Mesenchymal stem cell (in vitro differentiated cells and primary cell): ENCODE data around the gene CD34.
"Not testable (repeated sequence)": the region's sequence is repeated elsewhere in the genome, so short reads cannot be mapped to it uniquely, and the experiment has no call there.

Experiments
- DNase-seq: peaks from one replicate; pipeline ENCODE4 v3.0.0-alpha.2; 2013
- H2AFZ ChIP-seq: one replicate; pipeline ENCODE4 v1.6.1; 2013; ENCODE audit warnings: low read depth, mild to moderate bottlenecking, control low read depth, inconsistent platforms, low read length, moderate library complexity
- H2AK5ac ChIP-seq: 2 replicates; pipeline ENCODE4 v1.6.1; 2013; ENCODE audit warnings: low read length, moderate library complexity, mild to moderate bottlenecking, inconsistent platforms; ENCODE audit not compliant: severe bottlenecking
- H2BK120ac ChIP-seq: one replicate; pipeline ENCODE4 v1.6.1; 2013; ENCODE audit warnings: low read depth, mild to moderate bottlenecking, inconsistent platforms, low read length, moderate library complexity
- H2BK12ac ChIP-seq, 2 experiments: one replicate each; pipeline ENCODE4 v1.6.1; 2013; ENCODE audit warnings: inconsistent platforms in 2 of 2, low read length in 2 of 2, mild to moderate bottlenecking in 2 of 2, moderate library complexity in 2 of 2, control low read depth in 1 of 2
- H2BK15ac ChIP-seq: one replicate; pipeline ENCODE4 v1.6.1; 2013; ENCODE audit warnings: mild to moderate bottlenecking, low read depth, inconsistent platforms; ENCODE audit not compliant: poor library complexity, severe bottlenecking
- H2BK5ac ChIP-seq: 2 replicates; pipeline ENCODE4 v1.6.1; 2013; ENCODE audit warnings: low read depth, mild to moderate bottlenecking, low read length, control low read depth, inconsistent platforms; ENCODE audit not compliant: poor library complexity, severe bottlenecking
- H3K14ac ChIP-seq, 2 experiments: one replicate each; pipeline ENCODE4 v1.6.1; 2013; ENCODE audit warnings: inconsistent platforms in 2 of 2, low read length in 2 of 2, control low read depth in 1 of 2, mild to moderate bottlenecking in 1 of 2, moderate library complexity in 1 of 2
- H3K18ac ChIP-seq, 2 experiments: one replicate each; pipeline ENCODE4 v1.6.1; 2013; ENCODE audit warnings: inconsistent platforms in 2 of 2, low read length in 2 of 2, control low read depth in 1 of 2, low read depth in 1 of 2, mild to moderate bottlenecking in 1 of 2
- H3K23ac ChIP-seq, 2 experiments: one replicate each; pipeline ENCODE4 v1.6.1; 2013; ENCODE audit warnings: inconsistent platforms in 2 of 2, low read length in 2 of 2, mild to moderate bottlenecking in 2 of 2, moderate library complexity in 2 of 2, control low read depth in 1 of 2
- H3K27ac ChIP-seq: 2 replicates; pipeline ENCODE4 v1.5.1; 2013; ENCODE audit warnings: mild to moderate bottlenecking, moderate library complexity, low read length, control low read depth, inconsistent platforms; ENCODE audit not compliant: poor library complexity, severe bottlenecking
- H3K27me3 ChIP-seq, 2 experiments: 2 replicates each; pipeline versions ENCODE4 v1.6.1 to v1.7.0; 2013; ENCODE audit warnings: low read length in 2 of 2, mild to moderate bottlenecking in 2 of 2, moderate library complexity in 2 of 2, control low read depth in 1 of 2, inconsistent platforms in 1 of 2; ENCODE audit not compliant: control insufficient read depth in 1 of 2, insufficient read depth in 1 of 2
- H3K36me3 ChIP-seq, 2 experiments: 2 replicates each; pipeline versions ENCODE4 v1.6.1 to v1.7.0; 2013; ENCODE audit warnings: low read length in 2 of 2, control low read depth in 1 of 2, inconsistent platforms in 1 of 2, low read depth in 1 of 2, mild to moderate bottlenecking in 1 of 2; ENCODE audit not compliant: insufficient read depth in 2 of 2, control insufficient read depth in 1 of 2
- H3K4ac ChIP-seq, 2 experiments: one replicate each; pipeline ENCODE4 v1.6.1; 2013; ENCODE audit warnings: inconsistent platforms in 2 of 2, low read length in 2 of 2, mild to moderate bottlenecking in 2 of 2, moderate library complexity in 2 of 2, control low read depth in 1 of 2, low read depth in 1 of 2
- H3K4me1 ChIP-seq: 2 replicates; pipeline ENCODE4 v1.6.1; 2013; ENCODE audit warnings: low read depth, low read length, control low read depth; ENCODE audit not compliant: control insufficient read depth, insufficient read depth
- H3K4me2 ChIP-seq: 2 replicates; pipeline ENCODE4 v1.6.1; 2013; ENCODE audit warnings: low read length, mild to moderate bottlenecking, inconsistent platforms; ENCODE audit not compliant: poor library complexity, severe bottlenecking
- H3K4me3 ChIP-seq, 2 experiments: 2 replicates each; pipeline versions ENCODE4 v1.5.1 to v1.7.0; 2013; ENCODE audit warnings: low read length in 2 of 2, mild to moderate bottlenecking in 2 of 2, control low read depth in 1 of 2, low read depth in 1 of 2; ENCODE audit not compliant: insufficient read depth in 1 of 2
- H3K79me1 ChIP-seq: replicated peaks from 2 replicates; pipeline ENCODE4 v1.6.1; 2013; ENCODE audit warnings: mild to moderate bottlenecking, control low read depth, low read length, inconsistent platforms; ENCODE audit not compliant: poor library complexity, severe bottlenecking
- H3K9ac ChIP-seq: 2 replicates; pipeline ENCODE4 v1.7.0; 2013; ENCODE audit warnings: mild to moderate bottlenecking, low read length, moderate library complexity
- H3K9me3 ChIP-seq: 2 replicates; pipeline ENCODE4 v1.7.0; 2013; ENCODE audit warnings: mild to moderate bottlenecking, low read length; ENCODE audit not compliant: control insufficient read depth
- H4K8ac ChIP-seq: one replicate; pipeline ENCODE4 v1.6.1; 2013; ENCODE audit warnings: inconsistent platforms, mild to moderate bottlenecking, low read length, moderate library complexity
- H4K91ac ChIP-seq: one replicate; pipeline ENCODE4 v1.6.1; 2013; ENCODE audit warnings: mild to moderate bottlenecking, low read length, inconsistent platforms
- WGBS: methylation state at CpG from one replicate; pipeline ENCODE4 v1.1.7; 2013; ENCODE audit warnings: mixed read lengths; 5-methylcytosine and 5-hydroxymethylcytosine counted together

CD34 gene

GRCh38 chr1:207878939-207879338 lies 32.0 kb downstream of the CD34 start:
- peaks cover under 1 to 3% of the 10 kb centered on the region in 2 experiments for H3K27me3 ChIP-seq
- peaks cover 1% of the 10 kb centered on the region for H3K4me1 ChIP-seq
- WGBS: 97% methylated on average over 1 of the region's 1 CpG

GRCh38 chr1:207877914-207878313 lies 33.0 kb downstream of the CD34 start:
- not testable (repeated sequence) for H2BK120ac ChIP-seq, H3K4me1 ChIP-seq, H2AFZ ChIP-seq, H4K8ac ChIP-seq, H3K4me2 ChIP-seq, H4K91ac ChIP-seq, H3K36me3 ChIP-seq, H3K14ac ChIP-seq, H2AK5ac ChIP-seq, H2BK15ac ChIP-seq, H2BK12ac ChIP-seq, H3K4ac ChIP-seq, DNase-seq, H3K27me3 ChIP-seq, H2BK5ac ChIP-seq, H3K18ac ChIP-seq, H3K9me3 ChIP-seq, H3K79me1 ChIP-seq, H3K4me3 ChIP-seq, H3K27ac ChIP-seq, H3K9ac ChIP-seq, H3K23ac ChIP-seq
- 84% methylated on average over 3 of the region's 5 CpGs for whole genome bisulfite sequencing

More at GRCh38 chr1:207878939-207879338, 32.0 kb downstream of the CD34 start:
- no peak overlapping the region for H2AK5ac ChIP-seq
- no peak overlapping the region for H2BK5ac ChIP-seq
- no peak overlapping the region for H3K27ac ChIP-seq
- H2AFZ ChIP-seq: no peak overlapping the region
- H4K91ac ChIP-seq: no peak overlapping the region
- H3K23ac ChIP-seq: no peak overlapping the region
- H3K9me3 ChIP-seq: no peaks in the 10 kb centered on the region
- H4K8ac ChIP-seq: no peak overlapping the region
- no peak overlapping the region for H3K4ac ChIP-seq
- no peak overlapping the region for H2BK120ac ChIP-seq
- no peaks in the 10 kb centered on the region for H3K36me3 ChIP-seq
- no peak overlapping the region for H3K4me3 ChIP-seq
- no peaks in the 10 kb centered on the region for H3K79me1 ChIP-seq
- no peak overlapping the region for H3K9ac ChIP-seq
- H2BK15ac ChIP-seq: no peak overlapping the region
- H3K4me2 ChIP-seq: no peak overlapping the region
- no peak overlapping the region for H3K14ac ChIP-seq
- H2BK12ac ChIP-seq: no peak overlapping the region
- no peak for DNase-seq
- no peak overlapping the region for H3K18ac ChIP-seq

GRCh38 chr1:207876131-207876530 lies 34.8 kb downstream of the CD34 start:
- H3K4me1 ChIP-seq: peaks cover 1% of the 10 kb centered on the region
- no peaks in the 10 kb centered on the region for H3K79me1 ChIP-seq
- H3K23ac ChIP-seq: no peak overlapping the region
- no peak overlapping the region for H3K27ac ChIP-seq
- no peak overlapping the region for H2BK5ac ChIP-seq
- no peak overlapping the region for H3K9ac ChIP-seq
- H3K9me3 ChIP-seq: no peaks in the 10 kb centered on the region
- H4K91ac ChIP-seq: peak overlapping the region; percentile 61
- no peaks in the 10 kb centered on the region for H3K36me3 ChIP-seq
- H2BK15ac ChIP-seq: no peak overlapping the region
- H2BK12ac ChIP-seq: no peak overlapping the region
- H3K4me2 ChIP-seq: no peak overlapping the region
- no peak overlapping the region for H2BK120ac ChIP-seq
- DNase-seq: no peak
- no peak overlapping the region for H3K18ac ChIP-seq
- H3K4me3 ChIP-seq: no peak overlapping the region
- H4K8ac ChIP-seq: no peak overlapping the region
- H3K27me3 ChIP-seq: peaks cover 3 to 5% of the 10 kb centered on the region in 2 experiments
- 65% methylated on average over 4 of the region's 4 CpGs for WGBS
- H3K4ac ChIP-seq: no peak overlapping the region
- H3K14ac ChIP-seq: peak overlapping the region in 1 of 2 experiments; percentile 56
- H2AK5ac ChIP-seq: no peak overlapping the region
- no peak overlapping the region for H2AFZ ChIP-seq

DNA sequence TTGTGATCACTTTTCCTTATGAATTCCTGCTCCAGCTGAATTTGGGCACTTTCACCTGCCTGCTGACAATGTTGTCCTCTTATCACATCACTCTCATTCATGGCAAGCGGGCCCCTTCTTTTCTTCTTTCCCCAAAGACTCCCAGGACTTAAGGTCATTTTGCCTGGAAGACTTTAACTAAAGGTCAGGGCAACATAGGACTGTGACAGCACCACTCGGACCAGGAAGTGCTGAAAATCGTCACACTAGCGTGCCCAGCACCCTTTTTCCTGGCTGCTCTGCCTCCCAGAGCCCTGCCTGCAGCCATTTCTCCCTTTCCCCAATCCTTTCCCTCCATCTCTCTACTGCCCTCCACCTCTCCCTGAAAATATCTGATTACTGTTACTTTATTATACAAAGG lies 35.4 kb downstream of the CD34 start:
- H3K79me1 ChIP-seq: no peaks in the 10 kb centered on the region
- H2BK5ac ChIP-seq: no peak overlapping the region
- no peak overlapping the region for H2BK12ac ChIP-seq
- no peak overlapping the region for H3K9ac ChIP-seq
- no peak overlapping the region for H4K91ac ChIP-seq
- no peaks in the 10 kb centered on the region for H3K36me3 ChIP-seq
- H4K8ac ChIP-seq: no peak overlapping the region
- no peak overlapping the region for H3K4me3 ChIP-seq
- no peak overlapping the region for H3K4me2 ChIP-seq
- no peak overlapping the region for H2BK120ac ChIP-seq
- peaks cover 3 to 5% of the 10 kb centered on the region in 2 experiments for H3K27me3 ChIP-seq
- H2BK15ac ChIP-seq: no peak overlapping the region
- 76% methylated on average over 4 of the region's 4 CpGs for WGBS
- H3K9me3 ChIP-seq: no peaks in the 10 kb centered on the region
- no peak overlapping the region for H3K23ac ChIP-seq
- peaks cover 1% of the 10 kb centered on the region for H3K4me1 ChIP-seq
- H3K4ac ChIP-seq: no peak overlapping the region
- H2AK5ac ChIP-seq: no peak overlapping the region
- H3K18ac ChIP-seq: no peak overlapping the region
- H3K27ac ChIP-seq: no peak overlapping the region
- no peak overlapping the region for H2AFZ ChIP-seq
- DNase-seq: no peak
- H3K14ac ChIP-seq: no peak overlapping the region
